ENCODE data around the gene PDE11A. TPM values are rescaled to one million over a fixed set of nuclear protein-coding genes. Genes with fewer than 3 reads are reported as not detected.

PDE11A gene
- total RNA-seq, 2 donors from 2014 or later = 0.24 to 0.56 TPM

- ATAC-seq (no peak), DNase-seq (no peak)
- intact Hi-C loops (cut with DNase I) = no loop called here
These were observed 434.1 kb downstream of the PDE11A start for GRCh38 chr2:177638507-177638906.

GRCh38 chr2:177636672-177637071, 435.9 kb downstream of the PDE11A start:
- intact Hi-C loops (cut with DNase I) = no loop called here

GRCh38 chr2:177635696-177636095, 436.9 kb downstream of the PDE11A start:
- no peak for DNase-seq
- intact Hi-C loops (cut with DNase I) = no loop called here
- ATAC-seq = no peak

More at GRCh38 chr2:177636672-177637071, 435.9 kb downstream of the PDE11A start:
- no peak for DNase-seq
- no peak for ATAC-seq

- no peak for DNase-seq
- intact Hi-C loops (cut with DNase I) = no loop called here
- ATAC-seq = no peak
These were observed 438.7 kb downstream of the PDE11A start for GRCh38 chr2:177633910-177634294.

GRCh38 chr2:177633111-177633510, 439.5 kb downstream of the PDE11A start:
- DNase-seq (no peak), ATAC-seq (no peak)
- intact Hi-C loops (cut with DNase I) = no loop called here

- ATAC-seq (no peak), DNase-seq (no peak)
- intact Hi-C loops (cut with DNase I) = no loop called here
These were observed 440.9 kb downstream of the PDE11A start for GRCh38 chr2:177631680-177632079.

- no peak for ATAC-seq
- DNase-seq = no peak
- intact Hi-C loops (cut with DNase I) = no loop called here
These were observed 443.1 kb downstream of the PDE11A start for GRCh38 chr2:177629357-177630024.

- no peak for ATAC-seq
- intact Hi-C loops (cut with DNase I) = no loop called here
- DNase-seq = no peak
These were observed 443.7 kb downstream of the PDE11A start for GRCh38 chr2:177628831-177629230.

- intact Hi-C loops (cut with DNase I) = no loop called here
- DNase-seq = no peak
- ATAC-seq = no peak
These were observed 446.6 kb downstream of the PDE11A start for GRCh38 chr2:177625744-177626650.

GRCh38 chr2:177622521-177622920, 450.1 kb downstream of the PDE11A start:
- no peak for ATAC-seq
- no peak for DNase-seq
- intact Hi-C loops (cut with DNase I) = no loop called here

GRCh38 chr2:177619986-177620385, 452.6 kb downstream of the PDE11A start:
- no peak for ATAC-seq
- no peak for DNase-seq
- intact Hi-C loops (cut with DNase I) = loop anchor here in 1 of 2 donors (10.0 kb wide), 1 partner anchor 455 kb away; no protein-coding TSS in a partner anchor

GRCh38 chr2:177619461-177619860, 453.1 kb downstream of the PDE11A start:
- intact Hi-C loops (cut with DNase I) = loop anchor here in 1 of 2 donors (10.0 kb wide), 1 partner anchor 455 kb away; no protein-coding TSS in a partner anchor
- ATAC-seq = no peak
- DNase-seq = no peak

GRCh38 chr2:177618255-177619253, 454.0 kb downstream of the PDE11A start:
- intact Hi-C loops (cut with DNase I) = loop anchor here in 1 of 2 donors (10.0 kb wide), 1 partner anchor 454 kb away; no protein-coding TSS in a partner anchor
- ATAC-seq = peak; percentile 98 to 99
- DNase-seq = peak; percentile 95

GRCh38 chr2:177617849-177618248, 454.7 kb downstream of the PDE11A start:
- DNase-seq (no peak), ATAC-seq (no peak)
- intact Hi-C loops (cut with DNase I) = loop anchor here in 1 of 2 donors (10.0 kb wide), 1 partner anchor 453 kb away; no protein-coding TSS in a partner anchor

- intact Hi-C loops (cut with DNase I) = loop anchor here in 1 of 2 donors (10.0 kb wide), 1 partner anchor 452 kb away; no protein-coding TSS in a partner anchor
- no peak for ATAC-seq
- DNase-seq = no peak
These were observed 455.8 kb downstream of the PDE11A start for GRCh38 chr2:177616731-177617130.

- ATAC-seq = no peak
- intact Hi-C loops (cut with DNase I) = loop anchor here in 1 of 2 donors (10.0 kb wide), 1 partner anchor 451 kb away; no protein-coding TSS in a partner anchor
These were observed 456.5 kb downstream of the PDE11A start for GRCh38 chr2:177616066-177616465.

GRCh38 chr2:177612659-177613058, 459.9 kb downstream of the PDE11A start:
- no peak for ATAC-seq
- intact Hi-C loops (cut with DNase I) = loop anchor here in 1 of 2 donors (10.0 kb wide), 1 partner anchor 448 kb away; no protein-coding TSS in a partner anchor

More at GRCh38 chr2:177616066-177616465, 456.5 kb downstream of the PDE11A start:
- no peak for DNase-seq

GRCh38 chr2:177611310-177611886, 461.2 kb downstream of the PDE11A start:
- intact Hi-C loops (cut with DNase I) = loop anchor here in 1 of 2 donors (10.0 kb wide), 1 partner anchor 447 kb away; no protein-coding TSS in a partner anchor
- DNase-seq = no peak
- ATAC-seq = no peak

More at GRCh38 chr2:177612659-177613058, 459.9 kb downstream of the PDE11A start:
- no peak for DNase-seq

All from left cardiac atrium (tissue), 4 donors.